HG03097 (cell line): ENCODE measurements around the gene IL17B.

Source experiments
- ATAC-seq: cut with Tn5 transposase; IDR thresholded peaks from one replicate; pipeline ENCODE4 v1.9.1; 2021; ENCODE audit not compliant: unreplicated experiment, low FRiP score

Gene IL17B

DNA sequence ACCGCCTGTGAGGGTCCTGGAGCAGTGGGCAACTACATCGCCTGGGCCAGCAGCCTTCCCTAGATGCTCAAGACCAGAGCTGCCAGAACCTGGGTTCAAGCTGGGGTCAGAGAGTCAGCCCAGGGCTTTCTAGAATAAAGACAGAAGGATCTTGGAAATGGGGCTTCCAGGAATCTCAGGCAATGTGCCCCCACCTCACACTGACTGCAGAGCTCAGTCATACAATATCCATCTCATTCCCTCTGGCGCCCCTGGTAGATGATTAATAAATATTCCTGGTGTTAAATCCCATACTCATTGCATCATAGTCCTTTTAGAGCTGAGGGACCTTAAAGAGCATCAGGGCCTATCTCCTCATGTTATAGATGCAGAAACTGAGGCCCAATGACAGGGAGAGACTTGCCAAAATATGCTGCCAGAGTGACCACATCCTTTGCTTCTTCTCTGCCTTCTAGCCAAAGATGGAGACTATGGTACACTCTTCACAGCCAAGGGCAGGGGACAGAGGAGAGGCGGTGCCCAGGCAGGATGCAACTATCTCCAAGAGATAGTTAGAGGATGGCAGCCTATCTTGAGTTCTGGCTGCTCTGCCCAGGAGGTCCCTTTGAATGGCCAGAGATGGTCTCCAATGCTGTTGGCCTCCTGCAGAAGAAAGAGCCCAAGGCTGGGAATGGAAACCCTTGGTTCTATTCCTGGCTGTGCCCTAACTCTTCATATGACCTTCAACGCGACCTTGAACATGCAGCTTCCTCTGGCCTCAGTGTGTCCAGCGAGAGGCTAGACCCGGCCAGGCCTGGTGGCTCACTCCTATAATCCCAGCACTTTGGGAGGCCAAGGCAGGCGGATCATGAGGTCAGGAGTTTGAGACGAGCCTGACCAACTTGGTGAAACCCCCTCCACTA lies 36.2 kb upstream of the IL17B start:
- no peak for ATAC-seq

DNA sequence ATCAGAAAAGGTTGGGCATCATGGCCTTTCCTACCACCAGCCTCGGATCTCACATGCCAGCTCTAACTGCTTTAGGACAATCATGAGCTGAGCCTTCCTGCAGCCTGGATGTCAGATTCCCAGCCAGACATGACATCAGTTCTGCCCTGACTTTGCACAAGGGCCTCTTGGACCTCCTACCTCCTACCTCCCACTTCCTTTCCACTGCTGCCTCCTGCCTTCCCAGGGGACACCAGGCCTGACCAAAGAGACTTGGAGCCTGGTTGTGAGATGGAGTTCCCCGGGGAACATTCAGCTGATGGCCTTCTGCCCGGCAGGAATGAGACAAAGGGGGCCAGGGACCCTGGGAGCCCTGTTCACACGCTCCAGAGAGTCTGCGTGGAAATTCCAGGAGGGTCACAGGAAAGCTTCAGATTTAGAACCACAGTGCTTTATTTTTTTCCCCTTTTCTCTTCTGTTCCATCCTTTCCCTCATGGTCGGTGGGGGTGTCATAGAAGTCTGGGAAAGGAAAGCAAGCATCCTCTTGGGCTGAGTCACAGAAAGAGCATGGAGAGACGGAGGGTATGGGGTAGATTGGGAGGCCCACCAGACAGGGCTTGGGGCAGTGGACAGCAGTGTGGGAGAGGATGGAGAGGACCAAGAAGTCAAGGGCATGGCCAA lies 35.4 kb upstream of the IL17B start:
- ATAC-seq, result no peak

GRCh38 chr5:149413477-149414210 lies 34.6 kb upstream of the IL17B start:
- ATAC-seq, result no peak

DNA sequence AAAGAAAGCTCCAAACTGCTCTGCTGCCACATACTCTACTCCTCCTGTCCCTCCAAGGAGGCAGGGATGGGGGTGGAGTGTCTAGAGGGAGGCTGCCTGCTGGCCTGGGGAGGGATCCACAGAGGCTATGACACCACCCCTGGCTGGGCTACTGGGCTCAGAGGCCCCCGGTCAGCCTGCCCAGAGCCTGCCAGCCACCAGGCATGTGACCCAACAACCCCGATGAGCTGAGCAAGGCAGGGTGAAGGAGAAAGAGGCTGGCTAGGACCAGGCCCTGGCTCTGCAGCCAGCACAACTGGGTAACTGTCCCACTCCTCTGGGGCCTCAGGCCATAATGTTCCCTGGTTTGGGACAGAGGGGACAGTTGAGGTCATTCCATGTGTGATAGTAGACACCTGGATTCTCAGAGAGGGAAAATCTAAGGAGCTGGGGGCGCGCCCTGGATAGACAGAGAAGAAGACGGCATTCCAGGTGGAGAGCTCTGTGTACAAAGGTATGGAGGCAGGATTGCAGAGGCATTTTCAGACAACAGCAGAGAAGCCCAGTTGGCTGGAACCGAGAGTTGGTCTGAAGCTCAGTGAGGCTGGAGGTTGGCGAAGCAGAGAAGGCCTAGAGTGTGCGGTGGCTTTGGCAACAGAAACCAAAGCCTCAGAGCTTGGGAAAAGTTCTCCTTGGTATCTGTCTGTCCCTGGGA lies 33.8 kb upstream of the IL17B start:
- ATAC-seq, result no peak

- no peak for ATAC-seq
These were observed 32.8 kb upstream of the IL17B start for GRCh38 chr5:149411738-149412519.

DNA sequence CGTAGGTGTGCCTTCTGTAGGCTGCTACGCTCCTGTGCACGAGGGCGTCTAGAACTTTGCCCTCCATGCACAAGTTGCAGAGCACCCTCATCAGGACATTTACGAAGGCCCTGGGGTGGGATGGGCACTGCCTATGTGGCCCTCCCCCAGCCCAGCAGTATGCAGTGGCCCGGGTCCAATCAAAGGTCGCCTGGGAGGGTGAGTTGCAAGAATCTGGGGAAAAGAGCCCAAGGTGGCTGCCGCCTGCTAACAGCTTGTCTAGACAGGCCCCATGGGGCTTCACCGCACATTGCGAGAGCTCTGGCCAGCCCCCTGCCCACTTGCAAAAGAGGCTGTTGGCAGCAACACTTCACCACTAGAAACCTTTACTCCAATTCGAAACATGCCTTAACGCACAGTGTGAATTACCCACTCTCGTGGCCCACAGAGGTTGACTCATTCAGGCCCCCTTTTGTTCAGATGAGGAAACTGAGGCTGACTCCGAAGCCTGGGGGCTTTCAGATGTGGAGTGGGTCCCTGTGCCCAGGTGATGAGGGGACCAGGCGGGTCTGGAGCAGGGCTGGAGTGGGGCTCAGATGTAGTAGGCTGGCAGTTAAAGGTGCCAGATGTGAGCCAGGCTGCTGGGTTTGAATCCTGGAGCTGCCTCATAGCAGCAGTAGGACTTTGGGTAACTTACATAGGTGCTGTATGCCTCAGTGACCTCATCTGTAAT lies 31.8 kb upstream of the IL17B start:
- ATAC-seq, result no peak

- no peak for ATAC-seq
These were observed 31.0 kb upstream of the IL17B start for GRCh38 chr5:149410071-149410470.

DNA sequence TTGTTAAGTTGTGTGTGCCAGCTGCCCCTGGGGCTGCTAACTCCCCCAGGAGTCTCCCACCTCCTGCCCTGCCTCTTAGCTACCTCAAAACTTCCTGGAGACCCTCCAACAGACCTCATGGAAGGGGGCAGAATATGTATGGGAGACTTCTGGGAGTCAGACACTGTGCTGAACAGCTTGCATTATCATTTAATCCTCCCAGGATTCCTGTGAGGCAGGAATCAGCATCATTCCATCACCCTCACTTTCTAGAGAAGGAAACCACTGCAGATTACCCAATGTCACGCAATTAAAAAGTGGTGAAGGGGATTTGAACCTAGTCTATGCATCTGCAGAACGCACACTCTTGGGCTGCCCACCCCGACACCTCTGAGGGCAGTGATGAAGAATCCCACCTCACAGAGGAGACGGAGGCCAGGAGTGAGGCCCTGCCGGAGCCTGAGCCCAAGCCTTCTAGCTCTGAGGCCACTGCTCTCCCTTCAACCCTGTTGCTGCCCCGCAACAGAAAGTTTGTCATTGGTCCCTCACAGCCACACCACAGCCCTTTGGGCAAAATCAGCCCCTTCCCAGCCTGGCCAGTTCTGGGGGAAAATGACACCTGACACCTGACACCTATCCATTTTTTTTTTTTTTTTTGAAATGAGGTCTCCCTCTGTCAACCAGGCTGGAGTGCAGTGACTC lies 30.3 kb upstream of the IL17B start:
- ATAC-seq, result no peak

GRCh38 chr5:149408252-149409099 lies 29.4 kb upstream of the IL17B start:
- no peak for ATAC-seq

DNA sequence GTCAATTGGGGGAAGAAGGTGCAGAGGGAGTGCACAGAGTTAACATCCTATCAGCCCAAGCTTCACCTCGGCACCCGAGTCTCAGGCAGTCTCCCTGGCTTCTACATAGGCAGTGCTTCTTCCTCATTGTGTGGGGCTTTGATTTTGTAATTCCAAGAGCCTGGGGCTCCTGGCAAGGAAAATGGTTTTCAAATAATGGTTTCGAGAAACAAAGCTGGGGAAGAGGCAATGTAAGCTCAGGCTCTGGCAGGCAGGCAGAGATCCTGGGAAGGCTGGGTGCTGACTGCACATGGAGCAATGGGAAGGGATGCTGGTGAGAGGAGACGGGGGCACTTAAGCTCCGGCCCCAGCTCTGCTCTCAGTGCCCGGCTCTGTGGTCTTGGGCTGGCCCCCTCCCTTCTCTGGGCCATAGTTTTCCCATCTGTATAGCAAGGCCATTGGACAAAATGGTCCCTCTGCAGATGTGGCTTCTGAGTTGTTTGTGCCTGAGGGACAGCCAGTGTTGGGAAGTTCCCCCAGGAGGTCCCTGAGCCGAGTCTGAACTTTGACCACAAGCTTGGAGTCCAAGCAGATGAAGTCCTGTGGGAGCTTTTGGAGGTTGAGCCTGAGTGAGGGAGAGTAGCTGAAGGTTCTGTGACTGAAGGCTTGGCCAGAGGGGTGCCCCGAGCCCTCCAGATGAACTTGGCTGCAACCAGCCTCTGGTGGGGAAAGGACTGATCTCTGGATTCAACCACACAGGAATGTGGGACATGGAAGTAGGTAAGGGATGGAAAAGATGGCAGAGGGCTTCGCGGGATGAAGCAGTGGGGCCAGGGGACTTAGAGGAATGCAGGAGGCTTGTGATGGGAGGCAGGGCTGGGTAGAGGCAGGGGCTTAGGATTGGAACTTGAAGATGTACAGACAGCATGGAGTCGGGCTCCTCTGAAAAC lies 28.5 kb upstream of the IL17B start:
- ATAC-seq, result no peak

- ATAC-seq, result no peak
These were observed 27.9 kb upstream of the IL17B start for GRCh38 chr5:149406979-149407306.

GRCh38 chr5:149406203-149406978 lies 27.3 kb upstream of the IL17B start:
- no peak for ATAC-seq

DNA sequence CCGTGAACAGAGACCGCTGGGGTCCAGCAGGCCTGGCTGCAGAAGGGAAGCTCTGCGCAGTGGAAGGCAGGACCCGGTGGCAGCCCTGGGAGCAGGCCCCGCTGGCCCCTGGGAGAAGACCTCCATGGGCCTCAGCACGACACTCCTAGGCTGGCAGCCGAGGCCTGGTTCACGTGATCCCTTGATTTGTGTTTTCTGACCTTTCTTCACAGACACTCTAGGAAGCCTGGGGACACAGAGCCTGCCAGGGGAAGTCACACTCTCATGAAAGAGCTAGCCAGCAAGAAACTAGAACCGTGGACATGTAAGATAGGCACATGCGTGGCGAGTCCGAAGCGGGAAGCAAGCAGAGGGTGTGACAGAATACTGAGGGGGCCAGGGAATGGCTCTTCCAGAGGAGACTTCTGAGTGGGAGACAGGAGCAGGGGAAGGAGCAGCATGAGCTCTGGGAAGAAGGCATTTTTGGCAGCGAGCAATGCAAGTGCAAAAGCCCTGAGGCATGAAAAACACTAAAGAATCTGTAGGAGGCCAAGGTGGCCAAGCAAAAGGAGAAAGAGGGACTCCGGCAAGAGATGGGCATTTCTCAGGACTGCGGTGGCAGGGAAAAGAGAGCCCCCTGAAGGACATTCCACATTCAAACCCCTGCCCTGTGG lies 26.6 kb upstream of the IL17B start:
- ATAC-seq, result no peak

GRCh38 chr5:149404746-149405549 lies 25.9 kb upstream of the IL17B start:
- no peak for ATAC-seq
